Measurements from ENCODE around the gene MAP3K3.

Gene MAP3K3

GRCh38 chr17:63622574-63623390 lies 565 bp downstream of the MAP3K3 start:
- Histone ChIP-seq H3K4me3 (ENCODE audit: low read length) (peak overlapping the region; percentile 95), H3K27ac (ENCODE audit: low read length) (no peak overlapping the region), H3K9me3 (ENCODE audit: control insufficient read depth, insufficient read depth, low read length) (no peaks in the 10 kb centered on the region), H3K36me3 (ENCODE audit: control insufficient read depth, insufficient read depth, low read length) (no peaks in the 10 kb centered on the region), H3K27me3 (ENCODE audit: control insufficient read depth, insufficient read depth, low read length) (no peaks in the 10 kb centered on the region), H3K4me1 (ENCODE audit: control insufficient read depth, insufficient read depth, low read length) (0 out of 2 replicates have a peak, but pooled peaks cover 3% of the 10 kb centered on the region)
- DNase-seq (ENCODE audit: low read depth, low spot score) = no peak
- no CpG with 5 or more reads among the region's 100 CpGs for WGBS (ENCODE audit: insufficient coverage, insufficient read length)

GRCh38 chr17:63623786-63624530 lies 1.7 kb downstream of the MAP3K3 start:
- no peaks in the 10 kb centered on the region for H3K27me3 ChIP-seq (ENCODE audit: control insufficient read depth, insufficient read depth, low read length)
- no peak for DNase-seq (ENCODE audit: low read depth, low spot score)
- 0 out of 2 replicates have a peak, but pooled peaks cover 3% of the 10 kb centered on the region for H3K4me1 ChIP-seq (ENCODE audit: control insufficient read depth, insufficient read depth, low read length)
- no peaks in the 10 kb centered on the region for H3K36me3 ChIP-seq (ENCODE audit: control insufficient read depth, insufficient read depth, low read length)
- H3K4me3 ChIP-seq (ENCODE audit: low read length) = no peak overlapping the region
- no peaks in the 10 kb centered on the region for H3K9me3 ChIP-seq (ENCODE audit: control insufficient read depth, insufficient read depth, low read length)
- no peak overlapping the region for H3K27ac ChIP-seq (ENCODE audit: low read length)
- WGBS (ENCODE audit: insufficient coverage, insufficient read length) = no CpG with 5 or more reads among the region's 7 CpGs

- Histone ChIP-seq H3K4me1 (ENCODE audit: control insufficient read depth, insufficient read depth, low read length) (0 out of 2 replicates have a peak, but pooled peaks cover 3% of the 10 kb centered on the region), H3K27ac (ENCODE audit: low read length) (no peak overlapping the region), H3K27me3 (ENCODE audit: control insufficient read depth, insufficient read depth, low read length) (no peaks in the 10 kb centered on the region), H3K9me3 (ENCODE audit: control insufficient read depth, insufficient read depth, low read length) (no peaks in the 10 kb centered on the region), H3K4me3 (ENCODE audit: low read length) (no peak overlapping the region), H3K36me3 (ENCODE audit: control insufficient read depth, insufficient read depth, low read length) (no peaks in the 10 kb centered on the region)
- no CpG with 5 or more reads among the region's 1 CpG for WGBS (ENCODE audit: insufficient coverage, insufficient read length)
- no peak for DNase-seq (ENCODE audit: low read depth, low spot score)
These were observed 2.3 kb downstream of the MAP3K3 start for GRCh38 chr17:63624531-63624880.

- no peaks in the 10 kb centered on the region for H3K27me3 ChIP-seq (ENCODE audit: control insufficient read depth, insufficient read depth, low read length)
- no peak for DNase-seq (ENCODE audit: low read depth, low spot score)
These were observed 4.4 kb downstream of the MAP3K3 start for GRCh38 chr17:63626551-63627180.

GRCh38 chr17:63629627-63630026 lies 7.4 kb downstream of the MAP3K3 start:
- no CpG with 5 or more reads among the region's 1 CpG for WGBS (ENCODE audit: insufficient coverage, insufficient read length)
- DNase-seq (ENCODE audit: low read depth, low spot score) = no peak
- no peak overlapping the region for H3K27ac ChIP-seq (ENCODE audit: low read length)
- H3K9me3 ChIP-seq (ENCODE audit: control insufficient read depth, insufficient read depth, low read length) = no peaks in the 10 kb centered on the region
- H3K36me3 ChIP-seq (ENCODE audit: control insufficient read depth, insufficient read depth, low read length) = no peaks in the 10 kb centered on the region
- H3K4me3 ChIP-seq (ENCODE audit: low read length) = no peak overlapping the region
- peaks cover 6% of the 10 kb centered on the region; the same call in 1 of the 2 replicates for H3K4me1 ChIP-seq (ENCODE audit: control insufficient read depth, insufficient read depth, low read length)
- no peaks in the 10 kb centered on the region for H3K27me3 ChIP-seq (ENCODE audit: control insufficient read depth, insufficient read depth, low read length)

More at GRCh38 chr17:63626551-63627180, 4.4 kb downstream of the MAP3K3 start:
- H3K4me1 ChIP-seq (ENCODE audit: control insufficient read depth, insufficient read depth, low read length) = 0 out of 2 replicates have a peak, but pooled peaks cover 3% of the 10 kb centered on the region
- no peak overlapping the region for H3K27ac ChIP-seq (ENCODE audit: low read length)
- H3K36me3 ChIP-seq (ENCODE audit: control insufficient read depth, insufficient read depth, low read length) = no peaks in the 10 kb centered on the region
- H3K4me3 ChIP-seq (ENCODE audit: low read length) = no peak overlapping the region
- no peaks in the 10 kb centered on the region for H3K9me3 ChIP-seq (ENCODE audit: control insufficient read depth, insufficient read depth, low read length)
- no CpG with 5 or more reads among the region's 4 CpGs for WGBS (ENCODE audit: insufficient coverage, insufficient read length)

GRCh38 chr17:63631062-63631461 lies 8.8 kb downstream of the MAP3K3 start:
- Histone ChIP-seq H3K36me3 (ENCODE audit: control insufficient read depth, insufficient read depth, low read length) (no peaks in the 10 kb centered on the region), H3K9me3 (ENCODE audit: control insufficient read depth, insufficient read depth, low read length) (no peaks in the 10 kb centered on the region), H3K27me3 (ENCODE audit: control insufficient read depth, insufficient read depth, low read length) (no peaks in the 10 kb centered on the region), H3K27ac (ENCODE audit: low read length) (no peak overlapping the region), H3K4me1 (ENCODE audit: control insufficient read depth, insufficient read depth, low read length) (peaks cover 6% of the 10 kb centered on the region; the same call in 1 of the 2 replicates), H3K4me3 (ENCODE audit: low read length) (no peak overlapping the region)
- no peak for DNase-seq (ENCODE audit: low read depth, low spot score)
- no CpG with 5 or more reads among the region's 3 CpGs for WGBS (ENCODE audit: insufficient coverage, insufficient read length)

GRCh38 chr17:63631626-63632025 lies 9.4 kb downstream of the MAP3K3 start:
- H3K27ac ChIP-seq (ENCODE audit: low read length) = no peak overlapping the region
- no peak overlapping the region for H3K4me3 ChIP-seq (ENCODE audit: low read length)
- no peaks in the 10 kb centered on the region for H3K36me3 ChIP-seq (ENCODE audit: control insufficient read depth, insufficient read depth, low read length)
- H3K27me3 ChIP-seq (ENCODE audit: control insufficient read depth, insufficient read depth, low read length) = no peaks in the 10 kb centered on the region
- no peak for DNase-seq (ENCODE audit: low read depth, low spot score)
- no CpG with 5 or more reads among the region's 1 CpG for WGBS (ENCODE audit: insufficient coverage, insufficient read length)
- no peaks in the 10 kb centered on the region for H3K9me3 ChIP-seq (ENCODE audit: control insufficient read depth, insufficient read depth, low read length)
- H3K4me1 ChIP-seq (ENCODE audit: control insufficient read depth, insufficient read depth, low read length) = peaks cover 6% of the 10 kb centered on the region; the same call in 1 of the 2 replicates

GRCh38 chr17:63633742-63634141 lies 11.5 kb downstream of the MAP3K3 start:
- Histone ChIP-seq H3K27me3 (ENCODE audit: control insufficient read depth, insufficient read depth, low read length) (no peaks in the 10 kb centered on the region), H3K4me1 (ENCODE audit: control insufficient read depth, insufficient read depth, low read length) (peaks cover 6% of the 10 kb centered on the region; the same call in 1 of the 2 replicates), H3K4me3 (ENCODE audit: low read length) (no peak overlapping the region), H3K36me3 (ENCODE audit: control insufficient read depth, insufficient read depth, low read length) (no peaks in the 10 kb centered on the region), H3K27ac (ENCODE audit: low read length) (no peak overlapping the region), H3K9me3 (ENCODE audit: control insufficient read depth, insufficient read depth, low read length) (no peaks in the 10 kb centered on the region)
- DNase-seq (ENCODE audit: low read depth, low spot score) = no peak

- no peaks in the 10 kb centered on the region for H3K27me3 ChIP-seq (ENCODE audit: control insufficient read depth, insufficient read depth, low read length)
- H3K36me3 ChIP-seq (ENCODE audit: control insufficient read depth, insufficient read depth, low read length) = no peaks in the 10 kb centered on the region
- DNase-seq (ENCODE audit: low read depth, low spot score) = no peak
- no CpG with 5 or more reads among the region's 4 CpGs for WGBS (ENCODE audit: insufficient coverage, insufficient read length)
- no peak overlapping the region for H3K4me3 ChIP-seq (ENCODE audit: low read length)
- peaks cover 6% of the 10 kb centered on the region; the same call in 1 of the 2 replicates for H3K4me1 ChIP-seq (ENCODE audit: control insufficient read depth, insufficient read depth, low read length)
- no peak overlapping the region for H3K27ac ChIP-seq (ENCODE audit: low read length)
- H3K9me3 ChIP-seq (ENCODE audit: control insufficient read depth, insufficient read depth, low read length) = no peaks in the 10 kb centered on the region
These were observed 11.9 kb downstream of the MAP3K3 start for GRCh38 chr17:63634163-63634562.

GRCh38 chr17:63634816-63635215 lies 12.6 kb downstream of the MAP3K3 start:
- H3K27ac ChIP-seq (ENCODE audit: low read length) = no peak overlapping the region
- no peaks in the 10 kb centered on the region for H3K36me3 ChIP-seq (ENCODE audit: control insufficient read depth, insufficient read depth, low read length)
- no CpG with 5 or more reads among the region's 1 CpG for WGBS (ENCODE audit: insufficient coverage, insufficient read length)

More at GRCh38 chr17:63634816-63635215, 12.6 kb downstream of the MAP3K3 start:
- peaks cover 6% of the 10 kb centered on the region; the same call in 1 of the 2 replicates for H3K4me1 ChIP-seq (ENCODE audit: control insufficient read depth, insufficient read depth, low read length)
- H3K4me3 ChIP-seq (ENCODE audit: low read length) = no peak overlapping the region
- no peak for DNase-seq (ENCODE audit: low read depth, low spot score)
- no peaks in the 10 kb centered on the region for H3K27me3 ChIP-seq (ENCODE audit: control insufficient read depth, insufficient read depth, low read length)
- no peaks in the 10 kb centered on the region for H3K9me3 ChIP-seq (ENCODE audit: control insufficient read depth, insufficient read depth, low read length)

All from iPS DF 6.9 (cell line).